ACHN (cell line): ENCODE measurements around the gene S100A2.
"Not testable (repeated sequence)": the region's sequence is repeated elsewhere in the genome, so short reads cannot be mapped to it uniquely, and the experiment has no call there.

Source experiments
- DNase-seq: peaks from one replicate; pipeline ENCODE4 v3.0.0-alpha.2; 2015
- in situ Hi-C: cut with HindIII; loops from 2 replicates; pipeline ENCODE4 v1.10.0; 2017; ENCODE audit warnings: low sequenced_read_pairs, low pct_ligation_motif_present, low pct_unique_long_range_greater_than_20kb

Gene S100A2

DNA sequence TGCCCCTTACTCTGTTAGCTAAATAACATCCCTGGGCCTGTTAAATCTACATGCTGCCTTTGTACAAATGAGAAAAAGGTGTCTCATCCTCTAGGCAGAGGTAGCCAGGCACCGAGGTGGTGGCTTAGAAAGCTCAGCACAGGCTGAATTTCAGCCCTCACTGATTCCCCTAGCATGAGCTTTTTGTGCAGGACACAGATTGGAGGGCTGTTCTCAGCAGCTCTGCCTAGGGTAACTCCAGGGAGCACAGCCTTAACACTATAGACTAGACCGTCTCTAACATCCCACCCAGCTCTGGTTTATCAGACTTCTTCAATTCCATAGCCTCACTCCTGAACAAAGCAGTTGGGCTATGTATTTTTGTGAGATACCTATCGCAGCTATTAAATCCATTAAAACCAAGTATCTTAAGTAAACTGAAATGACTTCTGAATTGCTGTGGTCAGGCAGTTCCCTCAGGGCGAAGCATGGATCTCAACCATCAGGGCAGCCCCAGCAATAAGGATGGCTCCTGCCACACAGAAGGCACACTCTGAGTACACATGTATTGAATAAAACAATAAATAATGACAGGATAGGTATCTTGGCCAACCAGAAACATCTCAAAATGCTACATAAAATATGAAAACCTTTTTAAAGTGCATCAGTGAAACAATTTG, 44.7 kb downstream of the S100A2 start:
- no peak for DNase-seq
- in situ Hi-C loops, result no loop called here

DNA sequence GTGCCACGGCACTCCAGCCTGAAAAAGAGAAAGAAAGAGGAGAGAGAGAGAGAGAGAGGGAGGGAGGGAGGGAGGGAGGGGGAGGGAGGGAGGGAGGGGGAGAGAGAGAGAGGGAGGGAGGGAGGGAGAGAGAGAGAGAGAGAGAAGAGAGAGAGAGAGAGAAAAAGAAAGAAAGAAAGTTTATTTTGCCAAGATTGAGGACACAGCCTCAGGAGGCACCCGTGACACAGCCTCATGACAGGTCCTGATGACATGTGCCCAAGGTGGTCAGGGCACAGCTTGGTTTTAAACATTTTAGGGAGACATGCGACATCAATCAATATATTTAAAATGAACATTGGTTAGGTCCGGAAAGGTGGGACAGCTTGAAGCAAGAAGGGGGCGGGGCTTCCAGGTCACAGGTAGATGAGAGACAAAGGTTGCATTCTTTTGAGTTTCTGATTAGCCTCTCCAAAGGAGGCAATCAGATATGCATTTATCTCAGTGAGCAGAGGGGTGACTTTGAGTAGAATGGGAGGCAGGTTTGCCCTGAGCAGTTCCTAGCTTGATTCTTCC, 45.4 kb downstream of the S100A2 start:
- DNase-seq, in situ Hi-C loops: not testable (repeated sequence)

DNA sequence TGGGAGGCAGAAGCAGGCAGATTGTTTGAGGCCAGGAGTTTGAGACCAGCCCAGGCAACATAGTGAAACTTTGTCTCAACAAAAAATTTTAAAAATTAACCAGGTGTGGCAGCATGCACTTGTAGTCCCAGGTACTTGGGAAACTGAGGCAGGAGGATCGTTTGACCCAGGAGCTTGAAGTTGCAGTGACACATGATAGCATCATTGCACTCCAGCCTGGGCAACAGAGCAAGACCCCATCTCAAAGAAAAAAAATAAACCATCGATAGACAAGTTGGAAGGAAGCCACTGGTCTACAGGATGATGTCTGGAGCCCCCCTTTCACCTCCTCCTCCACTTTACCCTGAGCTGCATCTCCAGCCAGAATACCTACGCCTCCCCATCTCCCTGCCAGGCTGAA, 46.4 kb downstream of the S100A2 start:
- in situ Hi-C loops, result no loop called here
- DNase-seq, result no peak

DNA sequence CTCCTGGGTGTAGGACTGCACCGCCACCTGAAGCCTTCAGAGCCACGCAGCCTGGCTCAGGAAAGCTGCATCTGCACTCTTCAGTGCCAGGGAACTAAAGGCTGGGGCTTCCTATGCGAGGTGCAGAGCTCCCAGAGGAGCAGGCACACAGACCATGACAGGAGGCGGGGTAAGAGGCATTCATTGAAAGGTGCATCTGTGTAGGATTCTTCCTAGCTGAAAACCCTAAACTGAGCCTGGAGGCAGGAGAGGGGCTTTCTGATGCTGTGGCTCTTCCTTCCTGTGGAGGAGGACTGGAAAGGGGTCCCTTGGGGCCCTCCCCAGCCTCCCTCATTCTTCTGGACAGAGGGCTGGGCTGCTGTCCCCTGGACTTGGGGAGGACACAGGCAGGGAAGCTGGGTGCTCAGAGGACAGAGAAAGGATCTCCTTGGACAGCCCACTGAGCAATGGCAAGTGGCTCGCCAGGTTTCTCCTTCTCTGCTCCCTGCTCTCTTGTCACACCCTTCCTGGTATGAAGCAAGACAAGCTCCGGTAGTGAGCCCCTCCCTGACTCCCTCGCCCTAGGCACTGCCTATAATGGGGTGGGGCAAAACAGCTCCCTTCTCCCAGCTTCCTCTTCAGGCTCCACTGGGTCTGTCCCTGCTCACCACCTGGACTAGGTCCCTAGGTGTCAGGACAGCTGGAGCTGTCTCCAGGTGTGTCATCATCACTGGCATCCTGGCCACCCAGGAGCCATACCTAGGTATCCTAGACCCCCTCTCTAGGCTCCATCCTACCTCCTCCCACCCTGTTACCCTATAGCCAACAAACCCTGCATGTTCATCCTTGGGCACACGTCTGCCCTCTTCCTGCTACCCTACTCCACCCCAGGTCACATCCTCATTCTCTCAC, 49.9 kb downstream of the S100A2 start:
- no peak for DNase-seq

DNA sequence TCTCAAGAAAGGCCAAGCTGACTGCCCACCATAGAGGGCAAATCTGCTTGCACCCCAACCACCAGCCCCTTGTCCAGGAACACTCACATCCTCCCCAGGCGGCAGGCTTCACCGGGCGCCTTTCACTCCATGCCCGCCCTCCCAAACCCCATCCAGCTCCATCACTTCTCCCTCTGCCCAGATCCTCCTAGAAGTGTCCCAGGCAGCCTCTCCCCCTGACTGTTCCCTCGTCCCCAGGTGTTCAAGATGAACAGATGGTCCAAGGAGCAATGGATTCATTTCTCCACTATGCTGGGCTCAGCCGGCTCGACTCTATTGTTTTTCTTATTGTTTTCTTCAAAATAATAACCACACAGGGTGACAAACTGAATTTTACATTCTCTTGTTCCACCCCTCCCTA, 52.0 kb downstream of the S100A2 start:
- in situ Hi-C loops, result no loop called here
- no peak for DNase-seq

More for the DNA sequence above, 49.9 kb downstream of the S100A2 start:
- in situ Hi-C loops, result no loop called here

DNA sequence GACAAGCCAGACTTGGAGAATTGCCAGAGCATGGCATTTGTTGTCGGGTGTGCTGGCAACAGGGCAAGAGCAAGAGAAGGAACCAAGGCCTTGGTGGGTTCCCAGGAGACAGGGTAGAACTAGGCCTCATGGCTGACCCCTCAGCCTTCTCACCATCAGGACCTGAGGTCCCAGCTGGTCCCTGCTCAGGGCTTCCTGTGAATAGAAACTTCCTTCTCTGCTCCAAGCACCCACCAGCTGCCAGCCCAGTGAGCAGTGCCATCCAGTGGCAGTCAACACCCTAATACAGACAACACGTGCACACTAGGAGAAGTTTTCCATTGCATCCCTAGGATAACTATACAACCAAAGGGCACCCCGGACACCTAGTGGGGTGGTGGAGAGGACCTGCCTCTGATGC, 52.6 kb downstream of the S100A2 start:
- DNase-seq, result peak; percentile 53
- in situ Hi-C loops, result no loop called here
